GM12878 (cell line): ENCODE results near the gene SPINK9. TPM values are rescaled to one million over a fixed set of nuclear protein-coding genes. Genes with fewer than 3 reads are reported as not detected.
A peak's percentile ranks its signal among the peaks of the same experiment; 100 is the strongest.

ENCODE experiments used
- ATAC-seq: fragments of 200-7000 bp; cut with Tn5 transposase; 3 replicates; pipeline ENCODE4 v1.9.1; 2020; ENCODE audit warnings: mild to moderate bottlenecking, moderate library complexity
- BruUV-seq: library from RNA; stranded (reverse); fragments of 400-500 nt; replicated peaks from 2 replicates; lab custom pipeline; 2021; lab: Mats Ljungman, UMichigan
- CTCF ChIA-PET: fragments of 300-600 bp; sonication (Branson Sonifier 250); formaldehyde crosslinking; extraction: SDS; loops from one replicate; lab custom pipeline; 2021; ENCODE audit warnings: inconsistent platforms; lab: Yijun Ruan, JAX
- POLR2A ChIA-PET: fragments of 350-600 bp; formaldehyde crosslinking; extraction: SDS; loops from one replicate; lab custom pipeline; 2021; ENCODE audit warnings: inconsistent platforms; lab: Charles Lee
- RAD21 ChIA-PET: fragments of 300-600 bp; sonication (Branson Sonifier 250); formaldehyde crosslinking; loops from one replicate; lab custom pipeline; 2023; ENCODE audit warnings: antibody characterized with exemption; ENCODE audit not compliant: unreplicated experiment; lab: Charles Lee
- SMC1A ChIA-PET: fragments of 300-600 bp; sonication (Branson Sonifier 250); formaldehyde crosslinking; loops from one replicate; lab custom pipeline; 2023; ENCODE audit not compliant: unreplicated experiment, uncharacterized antibody; lab: Charles Lee
- DNase-seq: peaks from one replicate; pipeline ENCODE4 v3.0.0-alpha.2; 2011; ENCODE audit warnings: low read depth, low spot score
- FAIRE-seq: peaks from 3 replicates; lab custom pipeline; 2011; peaks lifted over from hg19 to GRCh38; lab: Jason Lieb, UNC
- H2AFZ ChIP-seq: 2 replicates; pipeline ENCODE4 v1.6.0; 2011; ENCODE audit warnings: low read depth, low read length, control low read depth; ENCODE audit not compliant: control insufficient read depth
- H3K27ac ChIP-seq: 2 replicates; pipeline ENCODE4 v1.5.1; 2011; ENCODE audit warnings: control low read depth; ENCODE audit not compliant: control insufficient read depth, insufficient read depth
- H3K27me3 ChIP-seq, 2 experiments: replicated peaks in 1 of 2; 2 replicates each; pipeline versions ENCODE4 v1.6.0 to v1.6.1; 2011; ENCODE audit warnings: low read length in 1 of 2; ENCODE audit not compliant: control insufficient read depth in 2 of 2, insufficient read depth in 2 of 2
- H3K36me3 ChIP-seq, 2 experiments: 2 replicates each; pipeline ENCODE4 v1.5.1; 2011; ENCODE audit warnings: low read length in 1 of 2; ENCODE audit not compliant: control insufficient read depth in 2 of 2, insufficient read depth in 2 of 2
- H3K4me1 ChIP-seq: 2 replicates; pipeline ENCODE4 v1.6.1; 2011; ENCODE audit warnings: mild to moderate bottlenecking, low read length, moderate library complexity, mixed read lengths; ENCODE audit not compliant: control insufficient read depth, insufficient read depth
- H3K4me2 ChIP-seq: 2 replicates; pipeline ENCODE4 v1.6.0; 2011; ENCODE audit warnings: control low read depth; ENCODE audit not compliant: control insufficient read depth, insufficient read depth
- H3K4me3 ChIP-seq: fragments of 200-600 bp; sonication (generic); 2 replicates; pipeline ENCODE4 v1.5.1; 2016
- H3K79me2 ChIP-seq: 2 replicates; pipeline ENCODE4 v1.6.0; 2011; ENCODE audit warnings: low read length; ENCODE audit not compliant: control insufficient read depth, insufficient read depth
- H3K9ac ChIP-seq: 2 replicates; pipeline ENCODE4 v1.8.0; 2011; ENCODE audit warnings: low read length, control low read depth, mixed read lengths; ENCODE audit not compliant: control insufficient read depth, insufficient read depth
- H3K9me3 ChIP-seq: replicated peaks from 3 replicates; pipeline ENCODE4 v1.5.1; 2011; ENCODE audit warnings: mild to moderate bottlenecking, low read length; ENCODE audit not compliant: control insufficient read depth, insufficient read depth
- H4K20me1 ChIP-seq: 2 replicates; pipeline ENCODE4 v1.6.0; 2011; ENCODE audit not compliant: control insufficient read depth, insufficient read depth
- BRCA1 ChIP-seq: IDR thresholded peaks from 2 replicates; pipeline ENCODE4 v1.6.1; 2011; ENCODE audit warnings: low read depth, low read length, improper control_type of control experiment
- EED ChIP-seq: sonication (generic); IDR thresholded peaks from 2 replicates; pipeline ENCODE4 v1.6.1; 2016; ENCODE audit warnings: antibody characterized with exemption, low read depth
- ETV6 ChIP-seq, 2 experiments: fragments of 450-650 bp in 1 of 2; IDR thresholded peaks in 1 of 2; conservative IDR thresholded peaks in 1 of 2; 2 replicates each; pipeline ENCODE4 v1.6.1; 2014; ENCODE audit warnings: antibody characterized with exemption in 1 of 2, borderline replicate concordance in 1 of 2, low read depth in 1 of 2, mild to moderate bottlenecking in 1 of 2, moderate library complexity in 1 of 2
- FOS ChIP-seq: IDR thresholded peaks from 3 replicates; pipeline ENCODE4 v1.6.1; 2011; ENCODE audit warnings: borderline replicate concordance; ENCODE audit not compliant: insufficient read length; ENCODE audit errors: extremely low read depth
- HCFC1 ChIP-seq: fragments of 150-350 bp; IDR thresholded peaks from 2 replicates; pipeline ENCODE4 v1.6.1; 2014; ENCODE audit warnings: low read length
- KAT2A ChIP-seq: conservative IDR thresholded peaks from 2 replicates; pipeline ENCODE4 v1.6.1; 2011; ENCODE audit warnings: low read depth, low read length; ENCODE audit not compliant: control insufficient read depth
- MTA3 ChIP-seq: IDR thresholded peaks from 2 replicates; pipeline ENCODE4 v1.6.1; 2012; ENCODE audit warnings: low read length, inconsistent platforms, borderline replicate concordance
- NFIC ChIP-seq: IDR thresholded peaks from 2 replicates; pipeline ENCODE4 v1.6.1; 2012; ENCODE audit warnings: low read depth, mild to moderate bottlenecking, inconsistent platforms, low read length, moderate library complexity
- POLR2AphosphoS2 ChIP-seq: IDR thresholded peaks from 2 replicates; pipeline ENCODE4 v1.6.1; 2011; ENCODE audit warnings: low read depth, mild to moderate bottlenecking, low read length, improper control_type of control experiment, moderate library complexity
- YBX1 ChIP-seq: fragments of 450-650 bp; IDR thresholded peaks from 2 replicates; pipeline ENCODE4 v1.6.1; 2016; ENCODE audit warnings: antibody characterized with exemption
- ZNF217 ChIP-seq: fragments of 450-650 bp; IDR thresholded peaks from 2 replicates; pipeline ENCODE4 v1.6.1; 2017; ENCODE audit warnings: antibody characterized with exemption, mild to moderate bottlenecking
- in situ Hi-C: fragments of 300-500 bp; cut with MboI; formaldehyde crosslinking; loops from 9 replicates; pipeline ENCODE4 v1.14.3; 2018; ENCODE audit warnings: mixed read lengths
- intact Hi-C: fragments of 100-400 bp; cut with micrococcal nuclease; formaldehyde crosslinking; loops from one replicate; pipeline ENCODE4 v1.14.2; 2022; ENCODE audit not compliant: unreplicated experiment
- polyA plus RNA-seq, 11 experiments: library from polyadenylated mRNA; depleted of rRNA in 4 of 11; unstranded in 6 of 11; stranded (reverse) in 5 of 11; fragments of >200 nt; fragmentation: Nextera tagmentation in 4 of 11; fragmentation: Illumina TruSeq in 1 of 11; extraction: Ambion mirVana in 4 of 11; extraction: Trizol in 1 of 11; gene quantifications; 1 replicate in 1 of 11; 2 replicates in 10 of 11; pipeline versions ENCODE4 v1.2.1 to v1.2.3, GENCODE V29; 2011 to 2016; ENCODE audit warnings: inconsistent platforms in 2 of 11, missing spikeins in 2 of 11, low read depth in 1 of 11
- total RNA-seq, 4 experiments: library from RNA; depleted of rRNA in 3 of 4; stranded (reverse); fragments of >200 nt in 3 of 4; fragmentation: Illumina TruSeq in 1 of 4; extraction: Trizol in 1 of 4; gene quantifications; 2 replicates each; pipeline versions ENCODE4 v1.2.1 to v1.2.3, GENCODE V29; 2013 to 2021
- TF ChIP-seq, protein P1 (sequence below), 3 experiments: IDR thresholded peaks in 2 of 3; conservative IDR thresholded peaks in 1 of 3; 2 replicates each; pipeline ENCODE4 v1.5.1; 2011; ENCODE audit warnings: low read depth in 3 of 3, low read length in 3 of 3, mild to moderate bottlenecking in 3 of 3, control low read depth in 2 of 3, moderate library complexity in 2 of 3, inconsistent platforms in 1 of 3, mixed read lengths in 1 of 3; ENCODE audit not compliant: control insufficient read depth in 2 of 3, insufficient read depth in 1 of 3; ENCODE audit errors: extremely low read depth in 1 of 3
- TF ChIP-seq, protein P2 (sequence below): fragments of 450-650 bp; formaldehyde crosslinking; IDR thresholded peaks from 2 replicates; pipeline ENCODE4 v1.5.0; 2022; ENCODE audit warnings: mild to moderate bottlenecking, missing genetic modification characterization
- TF ChIP-seq, protein P3 (sequence below): fragments of 450-650 bp; IDR thresholded peaks from 2 replicates; pipeline ENCODE4 v1.6.1; 2017; ENCODE audit warnings: low read depth, mild to moderate bottlenecking, moderate library complexity
- TF ChIP-seq, protein P4 (sequence below): IDR thresholded peaks from 2 replicates; pipeline ENCODE4 v1.6.1; 2012; ENCODE audit warnings: low read depth, low read length, improper control_type of control experiment

The SPINK9 gene
- total and polyA plus RNA-seq, 10 of the 15 experiments (the other 5 are each of a cell fraction or from before 2014, with no cell fraction given), result not detected

DNA sequence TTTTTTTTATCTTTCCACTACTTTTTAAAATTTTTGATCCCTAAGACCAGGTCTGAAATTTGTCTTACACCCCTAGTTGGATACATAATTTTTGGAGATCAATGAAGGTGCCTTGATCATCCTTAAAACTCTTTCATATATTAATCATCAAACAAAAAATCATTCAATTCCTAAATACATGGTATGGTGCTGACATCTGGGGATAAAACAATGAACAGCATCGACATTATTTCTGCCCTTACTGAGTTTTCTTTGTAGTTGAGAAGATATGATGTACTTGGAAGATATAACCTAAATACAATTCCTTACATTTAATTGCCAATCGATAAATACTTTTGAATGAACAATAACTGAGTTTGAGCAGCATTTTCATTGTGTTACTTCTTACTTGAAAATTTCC is 18.3 kb downstream of the SPINK9 start (continued):
- TF ChIP-seq, protein P1, sequence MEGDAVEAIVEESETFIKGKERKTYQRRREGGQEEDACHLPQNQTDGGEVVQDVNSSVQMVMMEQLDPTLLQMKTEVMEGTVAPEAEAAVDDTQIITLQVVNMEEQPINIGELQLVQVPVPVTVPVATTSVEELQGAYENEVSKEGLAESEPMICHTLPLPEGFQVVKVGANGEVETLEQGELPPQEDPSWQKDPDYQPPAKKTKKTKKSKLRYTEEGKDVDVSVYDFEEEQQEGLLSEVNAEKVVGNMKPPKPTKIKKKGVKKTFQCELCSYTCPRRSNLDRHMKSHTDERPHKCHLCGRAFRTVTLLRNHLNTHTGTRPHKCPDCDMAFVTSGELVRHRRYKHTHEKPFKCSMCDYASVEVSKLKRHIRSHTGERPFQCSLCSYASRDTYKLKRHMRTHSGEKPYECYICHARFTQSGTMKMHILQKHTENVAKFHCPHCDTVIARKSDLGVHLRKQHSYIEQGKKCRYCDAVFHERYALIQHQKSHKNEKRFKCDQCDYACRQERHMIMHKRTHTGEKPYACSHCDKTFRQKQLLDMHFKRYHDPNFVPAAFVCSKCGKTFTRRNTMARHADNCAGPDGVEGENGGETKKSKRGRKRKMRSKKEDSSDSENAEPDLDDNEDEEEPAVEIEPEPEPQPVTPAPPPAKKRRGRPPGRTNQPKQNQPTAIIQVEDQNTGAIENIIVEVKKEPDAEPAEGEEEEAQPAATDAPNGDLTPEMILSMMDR (IDR thresholded peaks at IDR 0.05 in 2 of 3, conservative IDR thresholded peaks at IDR 0.05 in 1 of 3; ENCODE audit: control insufficient read depth in 2 of 3, extremely low read depth in 1 of 3, insufficient read depth in 1 of 3, low read depth in 3 of 3, low read length in 3 of 3), result peak in 1 of 3 experiments; percentile 14; a peak in 1 of 6 replicates

DNA sequence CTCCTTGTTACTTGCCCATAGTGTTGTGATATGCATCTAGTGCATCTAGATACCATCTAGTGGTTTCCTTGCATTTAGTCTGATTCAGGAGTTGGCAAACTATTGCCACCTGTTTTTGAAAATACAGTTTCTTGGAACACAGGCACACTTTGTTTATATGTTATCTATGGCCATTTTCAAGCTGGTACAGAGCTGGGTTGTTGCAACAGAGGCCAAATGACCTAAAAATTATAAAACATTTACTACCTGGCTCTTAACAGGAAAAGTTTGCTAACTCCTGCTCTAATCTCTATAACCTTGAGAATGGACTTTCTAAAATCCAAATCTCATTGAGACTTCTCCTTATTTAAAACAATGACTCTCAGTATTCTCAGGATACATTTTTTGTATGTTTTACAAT is 29.0 kb downstream of the SPINK9 start:
- Histone ChIP-seq H2AFZ (no peak overlapping the region), H3K4me1 (no peaks in the 10 kb centered on the region), H3K27me3 (no peaks in the 10 kb centered on the region), H3K4me2 (no peak overlapping the region), H3K36me3 (no peaks in the 10 kb centered on the region), H3K9ac (no peak overlapping the region), H3K27ac (no peak overlapping the region), H3K9me3 (no peaks in the 10 kb centered on the region; the same call in 2 of the 3 replicates), H3K79me2 (no peaks in the 10 kb centered on the region), H4K20me1 (no peaks in the 10 kb centered on the region), H3K4me3 (no peak overlapping the region)
- SMC1A ChIA-PET, result no interaction called here
- FAIRE-seq, result no peak
- RAD21 ChIA-PET, result no interaction called here
- no peak for ATAC-seq
- DNase-seq, result no peak
- intact Hi-C loops, result no loop called here
- in situ Hi-C loops, result no loop called here
- POLR2A ChIA-PET, result no interaction called here
- no TSS peak for BruUV-seq
- CTCF ChIA-PET, result interaction anchor here (1.1 kb wide), 1 partner anchor 10 kb away, joined by 3 read pairs; no protein-coding TSS in a partner anchor
- TF ChIP-seq ZNF217, result no peak
- TF ChIP-seq HCFC1, result no peak
- TF ChIP-seq, protein P2, sequence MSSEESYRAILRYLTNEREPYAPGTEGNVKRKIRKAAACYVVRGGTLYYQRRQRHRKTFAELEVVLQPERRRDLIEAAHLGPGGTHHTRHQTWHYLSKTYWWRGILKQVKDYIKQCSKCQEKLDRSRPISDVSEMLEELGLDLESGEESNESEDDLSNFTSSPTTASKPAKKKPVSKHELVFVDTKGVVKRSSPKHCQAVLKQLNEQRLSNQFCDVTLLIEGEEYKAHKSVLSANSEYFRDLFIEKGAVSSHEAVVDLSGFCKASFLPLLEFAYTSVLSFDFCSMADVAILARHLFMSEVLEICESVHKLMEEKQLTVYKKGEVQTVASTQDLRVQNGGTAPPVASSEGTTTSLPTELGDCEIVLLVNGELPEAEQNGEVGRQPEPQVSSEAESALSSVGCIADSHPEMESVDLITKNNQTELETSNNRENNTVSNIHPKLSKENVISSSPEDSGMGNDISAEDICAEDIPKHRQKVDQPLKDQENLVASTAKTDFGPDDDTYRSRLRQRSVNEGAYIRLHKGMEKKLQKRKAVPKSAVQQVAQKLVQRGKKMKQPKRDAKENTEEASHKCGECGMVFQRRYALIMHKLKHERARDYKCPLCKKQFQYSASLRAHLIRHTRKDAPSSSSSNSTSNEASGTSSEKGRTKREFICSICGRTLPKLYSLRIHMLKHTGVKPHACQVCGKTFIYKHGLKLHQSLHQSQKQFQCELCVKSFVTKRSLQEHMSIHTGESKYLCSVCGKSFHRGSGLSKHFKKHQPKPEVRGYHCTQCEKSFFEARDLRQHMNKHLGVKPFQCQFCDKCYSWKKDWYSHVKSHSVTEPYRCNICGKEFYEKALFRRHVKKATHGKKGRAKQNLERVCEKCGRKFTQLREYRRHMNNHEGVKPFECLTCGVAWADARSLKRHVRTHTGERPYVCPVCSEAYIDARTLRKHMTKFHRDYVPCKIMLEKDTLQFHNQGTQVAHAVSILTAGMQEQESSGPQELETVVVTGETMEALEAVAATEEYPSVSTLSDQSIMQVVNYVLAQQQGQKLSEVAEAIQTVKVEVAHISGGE, result no peak
- TF ChIP-seq, protein P3, sequence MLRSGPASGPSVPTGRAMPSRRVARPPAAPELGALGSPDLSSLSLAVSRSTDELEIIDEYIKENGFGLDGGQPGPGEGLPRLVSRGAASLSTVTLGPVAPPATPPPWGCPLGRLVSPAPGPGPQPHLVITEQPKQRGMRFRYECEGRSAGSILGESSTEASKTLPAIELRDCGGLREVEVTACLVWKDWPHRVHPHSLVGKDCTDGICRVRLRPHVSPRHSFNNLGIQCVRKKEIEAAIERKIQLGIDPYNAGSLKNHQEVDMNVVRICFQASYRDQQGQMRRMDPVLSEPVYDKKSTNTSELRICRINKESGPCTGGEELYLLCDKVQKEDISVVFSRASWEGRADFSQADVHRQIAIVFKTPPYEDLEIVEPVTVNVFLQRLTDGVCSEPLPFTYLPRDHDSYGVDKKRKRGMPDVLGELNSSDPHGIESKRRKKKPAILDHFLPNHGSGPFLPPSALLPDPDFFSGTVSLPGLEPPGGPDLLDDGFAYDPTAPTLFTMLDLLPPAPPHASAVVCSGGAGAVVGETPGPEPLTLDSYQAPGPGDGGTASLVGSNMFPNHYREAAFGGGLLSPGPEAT, result no peak
- TF ChIP-seq ETV6 (conservative IDR thresholded peaks at IDR 0.05 in 1 of 2, IDR thresholded peaks at IDR 0.05 in 1 of 2; ENCODE audit: borderline replicate concordance in 1 of 2, low read depth in 1 of 2), result no peak
- no peak for TF ChIP-seq KAT2A
- no peak for TF ChIP-seq EED
- no peak for TF ChIP-seq NFIC
- TF ChIP-seq POLR2AphosphoS2, result no peak
- no peak for TF ChIP-seq MTA3
- TF ChIP-seq BRCA1, result no peak
- TF ChIP-seq FOS, result no peak
- TF ChIP-seq, protein P4, sequence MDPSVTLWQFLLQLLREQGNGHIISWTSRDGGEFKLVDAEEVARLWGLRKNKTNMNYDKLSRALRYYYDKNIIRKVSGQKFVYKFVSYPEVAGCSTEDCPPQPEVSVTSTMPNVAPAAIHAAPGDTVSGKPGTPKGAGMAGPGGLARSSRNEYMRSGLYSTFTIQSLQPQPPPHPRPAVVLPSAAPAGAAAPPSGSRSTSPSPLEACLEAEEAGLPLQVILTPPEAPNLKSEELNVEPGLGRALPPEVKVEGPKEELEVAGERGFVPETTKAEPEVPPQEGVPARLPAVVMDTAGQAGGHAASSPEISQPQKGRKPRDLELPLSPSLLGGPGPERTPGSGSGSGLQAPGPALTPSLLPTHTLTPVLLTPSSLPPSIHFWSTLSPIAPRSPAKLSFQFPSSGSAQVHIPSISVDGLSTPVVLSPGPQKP, result no peak
- TF ChIP-seq YBX1, result no peak
